Lower leg skin (tissue), 3 donors: ENCODE measurements around the gene FZD10.

ENCODE experiments used
- POLR2A ChIP-seq, 2 donors: fragments of 450-650 bp; IDR thresholded peaks; one replicate each; pipeline ENCODE4 v1.6.1; 2016 to 2017; ENCODE audit warnings: antibody characterized with exemption in 2 of 2, mild to moderate bottlenecking in 1 of 2, moderate library complexity in 1 of 2
- TF ChIP-seq, protein P1 (sequence below), 3 donors: fragments of 450-650 bp; IDR thresholded peaks; one replicate each; pipeline ENCODE4 v1.5.1; 2016; ENCODE audit warnings: antibody characterized with exemption in 3 of 3, mild to moderate bottlenecking in 3 of 3, moderate library complexity in 2 of 3

DNA sequence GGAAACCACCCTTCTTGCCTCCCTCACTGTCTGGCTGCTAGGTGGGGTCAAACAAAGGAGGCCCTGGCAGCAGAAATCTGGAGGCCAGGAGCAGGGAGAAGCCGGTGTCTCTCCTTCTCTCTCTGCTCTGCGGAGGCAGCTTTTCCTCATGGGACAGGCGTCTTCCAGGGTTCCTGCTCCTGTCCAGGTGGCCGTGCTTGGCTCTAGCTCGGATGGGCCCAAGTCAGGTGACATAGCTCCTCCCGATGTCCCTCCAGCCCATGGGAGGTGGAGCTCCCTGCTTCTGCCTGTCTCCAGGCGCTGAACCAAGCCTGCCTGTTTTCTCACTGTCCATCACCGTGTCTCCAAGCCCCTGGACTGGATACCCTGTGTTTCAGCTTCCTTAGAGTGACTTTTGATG is 30.5 kb upstream of the FZD10 start:
- TF ChIP-seq, protein P1, sequence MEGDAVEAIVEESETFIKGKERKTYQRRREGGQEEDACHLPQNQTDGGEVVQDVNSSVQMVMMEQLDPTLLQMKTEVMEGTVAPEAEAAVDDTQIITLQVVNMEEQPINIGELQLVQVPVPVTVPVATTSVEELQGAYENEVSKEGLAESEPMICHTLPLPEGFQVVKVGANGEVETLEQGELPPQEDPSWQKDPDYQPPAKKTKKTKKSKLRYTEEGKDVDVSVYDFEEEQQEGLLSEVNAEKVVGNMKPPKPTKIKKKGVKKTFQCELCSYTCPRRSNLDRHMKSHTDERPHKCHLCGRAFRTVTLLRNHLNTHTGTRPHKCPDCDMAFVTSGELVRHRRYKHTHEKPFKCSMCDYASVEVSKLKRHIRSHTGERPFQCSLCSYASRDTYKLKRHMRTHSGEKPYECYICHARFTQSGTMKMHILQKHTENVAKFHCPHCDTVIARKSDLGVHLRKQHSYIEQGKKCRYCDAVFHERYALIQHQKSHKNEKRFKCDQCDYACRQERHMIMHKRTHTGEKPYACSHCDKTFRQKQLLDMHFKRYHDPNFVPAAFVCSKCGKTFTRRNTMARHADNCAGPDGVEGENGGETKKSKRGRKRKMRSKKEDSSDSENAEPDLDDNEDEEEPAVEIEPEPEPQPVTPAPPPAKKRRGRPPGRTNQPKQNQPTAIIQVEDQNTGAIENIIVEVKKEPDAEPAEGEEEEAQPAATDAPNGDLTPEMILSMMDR (IDR thresholded peaks at IDR 0.05) = no peak
- TF ChIP-seq POLR2A (IDR thresholded peaks at IDR 0.05) = no peak
